HepG2 (cell line): Measurements from ENCODE around the gene CSH1. TPM values are rescaled to one million over a fixed set of nuclear protein-coding genes. Genes with fewer than 3 reads are reported as not detected.

Experiments used
- ARID2 ChIP-seq: sonication (generic); formaldehyde crosslinking; IDR thresholded peaks from 2 replicates; pipeline ENCODE4 v1.8.1; 2022; ENCODE audit warnings: mild to moderate bottlenecking, missing genetic modification reagents, borderline replicate concordance
- ATF1 ChIP-seq: IDR thresholded peaks from 2 replicates; pipeline ENCODE4 v1.6.1; 2016; ENCODE audit warnings: mild to moderate bottlenecking, control low read depth
- GTF2F1 ChIP-seq: fragments of 150-350 bp; IDR thresholded peaks from 2 replicates; pipeline ENCODE4 v1.6.1; 2014; ENCODE audit warnings: low read length
- KLF6 ChIP-seq: IDR thresholded peaks from 2 replicates; pipeline ENCODE4 v1.8.0; 2016; ENCODE audit warnings: missing biosample characterization, missing genetic modification reagents
- PCBP1 ChIP-seq: fragments of 200-400 bp; formaldehyde crosslinking; IDR thresholded peaks from 2 replicates; pipeline ENCODE4 v1.6.1; 2017; ENCODE audit warnings: mild to moderate bottlenecking, low read depth, low read length, borderline replicate concordance
- TMF1 ChIP-seq: sonication (generic); formaldehyde crosslinking; IDR thresholded peaks from 2 replicates; pipeline ENCODE4 v1.8.1; 2022; ENCODE audit warnings: low read depth, missing genetic modification reagents
- ZGPAT ChIP-seq: IDR thresholded peaks from 2 replicates; pipeline ENCODE4 v1.6.1; 2016; ENCODE audit warnings: mild to moderate bottlenecking
- ZNF12 ChIP-seq: sonication (generic); formaldehyde crosslinking; IDR thresholded peaks from 2 replicates; pipeline ENCODE4 v1.5.0; 2020; ENCODE audit warnings: missing genetic modification reagents
- polyA plus RNA-seq, 8 experiments: library from polyadenylated mRNA; depleted of rRNA in 3 of 8; stranded (reverse) in 7 of 8; unstranded in 1 of 8; fragments of >200 nt; fragmentation: Illumina TruSeq in 4 of 8; extraction: Trizol in 4 of 8; gene quantifications; 2 replicates each; pipeline versions ENCODE4 v1.2.1 to v1.2.3, GENCODE V29; 2011 to 2016; ENCODE audit warnings: low read depth in 4 of 8, missing spikeins in 1 of 8, mixed read lengths in 1 of 8; ENCODE audit not compliant: insufficient read depth in 1 of 8
- total RNA-seq, 5 experiments: library from RNA; depleted of rRNA; stranded (reverse); fragments of >200 nt; fragmentation: Illumina TruSeq; extraction: Trizol; gene quantifications; 2 replicates each; pipeline ENCODE4 v1.2.3, GENCODE V29; 2016; ENCODE audit warnings: low read depth in 1 of 5
- TF ChIP-seq, protein P1 (sequence below): sonication (generic); formaldehyde crosslinking; IDR thresholded peaks from 2 replicates; pipeline ENCODE4 v1.5.0; 2020; ENCODE audit warnings: mild to moderate bottlenecking, missing genetic modification reagents
- TF ChIP-seq, protein P2 (sequence below): sonication (generic); formaldehyde crosslinking; conservative IDR thresholded peaks from 2 replicates; pipeline ENCODE4 v1.8.0; 2022; ENCODE audit warnings: missing genetic modification reagents
- TF ChIP-seq, protein P3 (sequence below): sonication (generic); IDR thresholded peaks from 2 replicates; pipeline ENCODE4 v1.6.1; 2016; ENCODE audit warnings: low read depth, borderline replicate concordance
- TF ChIP-seq, protein P4 (sequence below): sonication (generic); formaldehyde crosslinking; IDR thresholded peaks from 2 replicates; pipeline ENCODE4 v1.9.0; 2021; ENCODE audit warnings: mild to moderate bottlenecking, missing genetic modification reagents

Gene CSH1
- total and polyA plus RNA-seq, 2 of the 13 experiments (the other 11 are each of a cell fraction or from before 2014, with no cell fraction given), result not detected

GRCh38 chr17:63848834-63849689 lies 47.3 kb downstream of the CSH1 start (continued):
- TF ChIP-seq ZGPAT (CRISPR knock-in tag) (no peak), TMF1 (CRISPR knock-in tag) (no peak), PCBP1 (0 out of 2 replicates have a peak, but pooled peaks have one; percentile 66), KLF6 (CRISPR knock-in tag) (no peak), ARID2 (CRISPR knock-in tag) (no peak), ATF1 (peak; percentile 90), ZNF12 (no peak), GTF2F1 (no peak)
- TF ChIP-seq, protein P1, sequence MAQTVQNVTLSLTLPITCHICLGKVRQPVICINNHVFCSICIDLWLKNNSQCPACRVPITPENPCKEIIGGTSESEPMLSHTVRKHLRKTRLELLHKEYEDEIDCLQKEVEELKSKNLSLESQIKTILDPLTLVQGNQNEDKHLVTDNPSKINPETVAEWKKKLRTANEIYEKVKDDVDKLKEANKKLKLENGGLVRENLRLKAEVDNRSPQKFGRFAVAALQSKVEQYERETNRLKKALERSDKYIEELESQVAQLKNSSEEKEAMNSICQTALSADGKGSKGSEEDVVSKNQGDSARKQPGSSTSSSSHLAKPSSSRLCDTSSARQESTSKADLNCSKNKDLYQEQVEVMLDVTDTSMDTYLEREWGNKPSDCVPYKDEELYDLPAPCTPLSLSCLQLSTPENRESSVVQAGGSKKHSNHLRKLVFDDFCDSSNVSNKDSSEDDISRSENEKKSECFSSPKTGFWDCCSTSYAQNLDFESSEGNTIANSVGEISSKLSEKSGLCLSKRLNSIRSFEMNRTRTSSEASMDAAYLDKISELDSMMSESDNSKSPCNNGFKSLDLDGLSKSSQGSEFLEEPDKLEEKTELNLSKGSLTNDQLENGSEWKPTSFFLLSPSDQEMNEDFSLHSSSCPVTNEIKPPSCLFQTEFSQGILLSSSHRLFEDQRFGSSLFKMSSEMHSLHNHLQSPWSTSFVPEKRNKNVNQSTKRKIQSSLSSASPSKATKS (CRISPR knock-in tag), result no peak
- TF ChIP-seq, protein P2, sequence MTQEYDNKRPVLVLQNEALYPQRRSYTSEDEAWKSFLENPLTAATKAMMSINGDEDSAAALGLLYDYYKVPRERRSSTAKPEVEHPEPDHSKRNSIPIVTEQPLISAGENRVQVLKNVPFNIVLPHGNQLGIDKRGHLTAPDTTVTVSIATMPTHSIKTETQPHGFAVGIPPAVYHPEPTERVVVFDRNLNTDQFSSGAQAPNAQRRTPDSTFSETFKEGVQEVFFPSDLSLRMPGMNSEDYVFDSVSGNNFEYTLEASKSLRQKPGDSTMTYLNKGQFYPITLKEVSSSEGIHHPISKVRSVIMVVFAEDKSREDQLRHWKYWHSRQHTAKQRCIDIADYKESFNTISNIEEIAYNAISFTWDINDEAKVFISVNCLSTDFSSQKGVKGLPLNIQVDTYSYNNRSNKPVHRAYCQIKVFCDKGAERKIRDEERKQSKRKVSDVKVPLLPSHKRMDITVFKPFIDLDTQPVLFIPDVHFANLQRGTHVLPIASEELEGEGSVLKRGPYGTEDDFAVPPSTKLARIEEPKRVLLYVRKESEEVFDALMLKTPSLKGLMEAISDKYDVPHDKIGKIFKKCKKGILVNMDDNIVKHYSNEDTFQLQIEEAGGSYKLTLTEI (CRISPR knock-in tag), result no peak
- TF ChIP-seq, protein P3, sequence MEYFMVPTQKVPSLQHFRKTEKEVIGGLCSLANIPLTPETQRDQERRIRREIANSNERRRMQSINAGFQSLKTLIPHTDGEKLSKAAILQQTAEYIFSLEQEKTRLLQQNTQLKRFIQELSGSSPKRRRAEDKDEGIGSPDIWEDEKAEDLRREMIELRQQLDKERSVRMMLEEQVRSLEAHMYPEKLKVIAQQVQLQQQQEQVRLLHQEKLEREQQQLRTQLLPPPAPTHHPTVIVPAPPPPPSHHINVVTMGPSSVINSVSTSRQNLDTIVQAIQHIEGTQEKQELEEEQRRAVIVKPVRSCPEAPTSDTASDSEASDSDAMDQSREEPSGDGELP, result no peak
- TF ChIP-seq, protein P4, sequence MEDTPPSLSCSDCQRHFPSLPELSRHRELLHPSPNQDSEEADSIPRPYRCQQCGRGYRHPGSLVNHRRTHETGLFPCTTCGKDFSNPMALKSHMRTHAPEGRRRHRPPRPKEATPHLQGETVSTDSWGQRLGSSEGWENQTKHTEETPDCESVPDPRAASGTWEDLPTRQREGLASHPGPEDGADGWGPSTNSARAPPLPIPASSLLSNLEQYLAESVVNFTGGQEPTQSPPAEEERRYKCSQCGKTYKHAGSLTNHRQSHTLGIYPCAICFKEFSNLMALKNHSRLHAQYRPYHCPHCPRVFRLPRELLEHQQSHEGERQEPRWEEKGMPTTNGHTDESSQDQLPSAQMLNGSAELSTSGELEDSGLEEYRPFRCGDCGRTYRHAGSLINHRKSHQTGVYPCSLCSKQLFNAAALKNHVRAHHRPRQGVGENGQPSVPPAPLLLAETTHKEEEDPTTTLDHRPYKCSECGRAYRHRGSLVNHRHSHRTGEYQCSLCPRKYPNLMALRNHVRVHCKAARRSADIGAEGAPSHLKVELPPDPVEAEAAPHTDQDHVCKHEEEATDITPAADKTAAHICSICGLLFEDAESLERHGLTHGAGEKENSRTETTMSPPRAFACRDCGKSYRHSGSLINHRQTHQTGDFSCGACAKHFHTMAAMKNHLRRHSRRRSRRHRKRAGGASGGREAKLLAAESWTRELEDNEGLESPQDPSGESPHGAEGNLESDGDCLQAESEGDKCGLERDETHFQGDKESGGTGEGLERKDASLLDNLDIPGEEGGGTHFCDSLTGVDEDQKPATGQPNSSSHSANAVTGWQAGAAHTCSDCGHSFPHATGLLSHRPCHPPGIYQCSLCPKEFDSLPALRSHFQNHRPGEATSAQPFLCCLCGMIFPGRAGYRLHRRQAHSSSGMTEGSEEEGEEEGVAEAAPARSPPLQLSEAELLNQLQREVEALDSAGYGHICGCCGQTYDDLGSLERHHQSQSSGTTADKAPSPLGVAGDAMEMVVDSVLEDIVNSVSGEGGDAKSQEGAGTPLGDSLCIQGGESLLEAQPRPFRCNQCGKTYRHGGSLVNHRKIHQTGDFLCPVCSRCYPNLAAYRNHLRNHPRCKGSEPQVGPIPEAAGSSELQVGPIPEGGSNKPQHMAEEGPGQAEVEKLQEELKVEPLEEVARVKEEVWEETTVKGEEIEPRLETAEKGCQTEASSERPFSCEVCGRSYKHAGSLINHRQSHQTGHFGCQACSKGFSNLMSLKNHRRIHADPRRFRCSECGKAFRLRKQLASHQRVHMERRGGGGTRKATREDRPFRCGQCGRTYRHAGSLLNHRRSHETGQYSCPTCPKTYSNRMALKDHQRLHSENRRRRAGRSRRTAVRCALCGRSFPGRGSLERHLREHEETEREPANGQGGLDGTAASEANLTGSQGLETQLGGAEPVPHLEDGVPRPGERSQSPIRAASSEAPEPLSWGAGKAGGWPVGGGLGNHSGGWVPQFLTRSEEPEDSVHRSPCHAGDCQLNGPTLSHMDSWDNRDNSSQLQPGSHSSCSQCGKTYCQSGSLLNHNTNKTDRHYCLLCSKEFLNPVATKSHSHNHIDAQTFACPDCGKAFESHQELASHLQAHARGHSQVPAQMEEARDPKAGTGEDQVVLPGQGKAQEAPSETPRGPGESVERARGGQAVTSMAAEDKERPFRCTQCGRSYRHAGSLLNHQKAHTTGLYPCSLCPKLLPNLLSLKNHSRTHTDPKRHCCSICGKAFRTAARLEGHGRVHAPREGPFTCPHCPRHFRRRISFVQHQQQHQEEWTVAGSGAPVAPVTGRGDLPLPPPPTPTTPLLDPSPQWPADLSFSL (CRISPR knock-in tag), result no peak
